Cardiac fibroblast (primary cell): ENCODE results near the gene SCO2.

Experiments
- DNase-seq, 2 donors: peaks; one replicate each; pipeline versions ENCODE4 v3.0.0 to v3.0.0-alpha.2; 2010; ENCODE audit warnings: low read depth in 2 of 2
- H3K4me3 ChIP-seq, 2 donors: replicated peaks in 1 of 2; 1 replicate in 1 of 2; 2 replicates in 1 of 2; pipeline ENCODE4 v1.5.1; 2011; ENCODE audit warnings: low read depth in 2 of 2, low read length in 2 of 2, mild to moderate bottlenecking in 2 of 2, moderate library complexity in 1 of 2
- CTCF ChIP-seq: IDR thresholded peaks from one replicate; pipeline ENCODE4 v1.5.1; 2011; ENCODE audit warnings: low read depth, mild to moderate bottlenecking, low read length, inconsistent platforms

SCO2 gene

GRCh38 chr22:50490531-50491308 lies 34.7 kb downstream of the SCO2 start:
- TF ChIP-seq CTCF: no peak
- no peak for DNase-seq
- H3K4me3 ChIP-seq: no peak overlapping the region

GRCh38 chr22:50489363-50490243 lies 35.8 kb downstream of the SCO2 start:
- no peak for DNase-seq
- H3K4me3 ChIP-seq: no peak overlapping the region
- TF ChIP-seq CTCF: no peak

GRCh38 chr22:50488886-50489285 lies 36.5 kb downstream of the SCO2 start:
- H3K4me3 ChIP-seq: no peak overlapping the region
- TF ChIP-seq CTCF: no peak
- no peak for DNase-seq

- no peak for TF ChIP-seq CTCF
- DNase-seq: no peak
- H3K4me3 ChIP-seq: no peak overlapping the region
Measured at GRCh38 chr22:50488006-50488677, 37.3 kb downstream of the SCO2 start.

GRCh38 chr22:50487290-50488005 lies 38.0 kb downstream of the SCO2 start:
- DNase-seq: no peak
- H3K4me3 ChIP-seq: no peak overlapping the region
- TF ChIP-seq CTCF: no peak
